OCI-LY3 (cell line): ENCODE results near the gene TUBGCP2.

Experiments used
- EZH2phosphoT487 ChIP-seq: fragments of 200-600 bp; shearing (Covaris generic); IDR thresholded peaks from 2 replicates; pipeline ENCODE4 v1.6.1; 2018; ENCODE audit warnings: antibody characterized with exemption, mixed run types, low read depth
- TF ChIP-seq, protein P1 (sequence below): fragments of 200-600, 300-600 bp; sonication (generic); IDR thresholded peaks from 2 replicates; pipeline ENCODE4 v1.5.1; 2014; ENCODE audit warnings: antibody characterized with exemption, low read length, low read depth

DNA sequence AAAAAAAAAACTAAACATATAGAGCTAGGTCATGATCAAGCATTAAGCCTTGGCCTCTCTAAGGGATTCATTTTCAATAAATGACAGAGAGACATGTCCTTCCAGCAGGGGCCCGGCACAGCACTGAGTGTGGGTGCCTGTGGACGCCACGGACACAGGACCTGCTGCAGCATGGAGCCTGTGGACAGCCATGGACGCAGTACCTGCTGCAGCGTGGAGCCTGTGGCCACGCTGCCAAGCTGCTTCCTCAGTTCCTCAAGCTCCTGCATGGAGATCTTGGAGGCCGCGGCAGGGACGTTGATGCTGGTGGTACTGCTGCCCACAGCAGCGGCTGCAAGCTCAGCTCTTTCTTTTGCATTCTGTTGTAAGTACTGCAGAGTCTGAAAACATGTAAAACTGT is 9.4 kb downstream of the TUBGCP2 start:
- TF ChIP-seq, protein P1, sequence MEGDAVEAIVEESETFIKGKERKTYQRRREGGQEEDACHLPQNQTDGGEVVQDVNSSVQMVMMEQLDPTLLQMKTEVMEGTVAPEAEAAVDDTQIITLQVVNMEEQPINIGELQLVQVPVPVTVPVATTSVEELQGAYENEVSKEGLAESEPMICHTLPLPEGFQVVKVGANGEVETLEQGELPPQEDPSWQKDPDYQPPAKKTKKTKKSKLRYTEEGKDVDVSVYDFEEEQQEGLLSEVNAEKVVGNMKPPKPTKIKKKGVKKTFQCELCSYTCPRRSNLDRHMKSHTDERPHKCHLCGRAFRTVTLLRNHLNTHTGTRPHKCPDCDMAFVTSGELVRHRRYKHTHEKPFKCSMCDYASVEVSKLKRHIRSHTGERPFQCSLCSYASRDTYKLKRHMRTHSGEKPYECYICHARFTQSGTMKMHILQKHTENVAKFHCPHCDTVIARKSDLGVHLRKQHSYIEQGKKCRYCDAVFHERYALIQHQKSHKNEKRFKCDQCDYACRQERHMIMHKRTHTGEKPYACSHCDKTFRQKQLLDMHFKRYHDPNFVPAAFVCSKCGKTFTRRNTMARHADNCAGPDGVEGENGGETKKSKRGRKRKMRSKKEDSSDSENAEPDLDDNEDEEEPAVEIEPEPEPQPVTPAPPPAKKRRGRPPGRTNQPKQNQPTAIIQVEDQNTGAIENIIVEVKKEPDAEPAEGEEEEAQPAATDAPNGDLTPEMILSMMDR, result no peak
- TF ChIP-seq EZH2phosphoT487, result no peak
